ENCODE results near the gene GOLGA1.
A peak's percentile ranks its signal among the peaks of the same experiment; 100 is the strongest.
"Not testable (repeated sequence)": the region's sequence is repeated elsewhere in the genome, so short reads cannot be mapped to it uniquely, and the experiment has no call there.

The GOLGA1 gene, protein sequence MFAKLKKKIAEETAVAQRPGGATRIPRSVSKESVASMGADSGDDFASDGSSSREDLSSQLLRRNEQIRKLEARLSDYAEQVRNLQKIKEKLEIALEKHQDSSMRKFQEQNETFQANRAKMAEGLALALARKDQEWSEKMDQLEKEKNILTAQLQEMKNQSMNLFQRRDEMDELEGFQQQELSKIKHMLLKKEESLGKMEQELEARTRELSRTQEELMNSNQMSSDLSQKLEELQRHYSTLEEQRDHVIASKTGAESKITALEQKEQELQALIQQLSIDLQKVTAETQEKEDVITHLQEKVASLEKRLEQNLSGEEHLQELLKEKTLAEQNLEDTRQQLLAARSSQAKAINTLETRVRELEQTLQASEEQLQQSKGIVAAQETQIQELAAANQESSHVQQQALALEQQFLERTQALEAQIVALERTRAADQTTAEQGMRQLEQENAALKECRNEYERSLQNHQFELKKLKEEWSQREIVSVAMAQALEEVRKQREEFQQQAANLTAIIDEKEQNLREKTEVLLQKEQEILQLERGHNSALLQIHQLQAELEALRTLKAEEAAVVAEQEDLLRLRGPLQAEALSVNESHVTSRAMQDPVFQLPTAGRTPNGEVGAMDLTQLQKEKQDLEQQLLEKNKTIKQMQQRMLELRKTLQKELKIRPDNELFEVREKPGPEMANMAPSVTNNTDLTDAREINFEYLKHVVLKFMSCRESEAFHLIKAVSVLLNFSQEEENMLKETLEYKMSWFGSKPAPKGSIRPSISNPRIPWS

DNA sequence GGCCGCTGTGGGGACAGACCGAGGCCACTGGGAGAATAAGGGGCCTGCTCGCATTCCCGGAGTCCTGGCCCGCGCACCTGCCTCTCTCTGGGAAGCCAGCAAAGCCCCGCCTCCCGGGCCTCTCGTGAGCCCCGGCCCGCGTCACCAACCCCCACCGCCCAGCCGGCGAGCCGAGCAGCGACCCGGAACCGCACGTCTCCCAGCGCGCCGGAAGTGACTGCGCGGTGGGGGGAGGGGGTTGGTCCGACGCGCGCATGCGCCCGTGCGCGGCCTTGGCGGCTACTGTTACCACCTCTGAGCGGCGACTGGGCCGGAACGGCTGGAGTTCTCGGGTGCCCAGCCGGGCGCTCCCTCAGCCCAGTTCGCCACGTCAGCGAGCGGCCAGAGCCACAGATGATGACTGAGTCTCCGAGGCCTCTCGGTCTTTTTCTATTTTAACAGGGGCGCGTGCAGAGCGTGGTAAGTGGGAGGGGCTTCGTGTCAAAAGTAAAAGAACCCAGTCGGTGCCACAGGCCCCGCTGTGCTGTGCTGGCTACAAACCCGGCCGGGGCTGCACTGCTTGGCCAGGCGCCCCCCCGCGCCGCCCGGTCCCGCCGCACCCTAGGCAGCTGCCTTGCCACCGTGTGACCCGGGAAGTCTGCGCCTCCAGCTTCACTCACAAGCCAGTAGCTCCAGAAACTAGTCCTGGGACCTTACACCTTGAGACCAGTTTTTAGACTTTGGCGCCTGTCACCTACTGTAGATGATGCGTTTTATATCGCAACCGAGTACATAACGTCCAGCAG is at the start of gene GOLGA1:
Gene GOLGA1, minus strand, starts transcription at position 190 of the 785 bp plus-strand sequence. CDS start 2,372 bp downstream, outside the sequence.
- peak; percentile 79 for DNase-seq (ENCODE audit: low read depth, low spot score)

DNA sequence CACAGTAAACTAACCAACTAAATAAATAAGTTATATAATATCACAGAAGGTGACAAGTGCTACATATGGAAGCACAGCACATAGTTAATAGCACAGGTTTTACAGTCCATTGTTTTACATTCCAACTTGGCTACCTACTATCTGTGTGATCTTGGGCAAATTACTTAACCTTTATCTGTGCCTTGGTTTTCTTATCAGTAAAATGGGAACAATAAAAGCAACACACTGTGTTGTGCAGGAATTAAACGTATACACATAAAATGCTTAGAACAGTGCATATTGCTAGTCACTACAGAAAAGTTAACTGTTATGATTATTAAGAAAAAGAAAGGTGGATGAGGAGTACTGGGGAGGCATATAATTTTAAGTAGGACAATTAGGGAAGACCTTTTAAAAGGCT is 42.8 kb upstream of the GOLGA1 start:
- no peak for DNase-seq (ENCODE audit: low read depth, low spot score)

DNA sequence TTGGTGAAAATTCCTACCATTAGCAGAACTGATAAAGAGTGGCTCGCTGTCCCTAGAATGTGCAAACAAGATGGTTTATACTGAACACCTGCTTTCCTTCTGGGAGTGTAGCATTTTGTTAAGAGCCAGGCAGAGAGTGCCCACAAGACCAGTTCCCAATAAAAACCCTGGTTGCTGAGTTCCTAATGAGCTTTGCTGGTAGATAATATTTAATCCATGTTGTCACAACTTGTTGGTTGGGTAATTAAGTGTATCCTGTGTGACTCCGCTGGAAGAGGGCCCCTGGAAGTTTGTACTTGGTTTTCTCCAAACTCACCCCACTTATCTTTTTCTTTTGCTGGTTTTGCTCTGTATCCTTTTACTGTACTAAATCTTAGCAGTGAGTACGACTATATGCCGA is 39.5 kb upstream of the GOLGA1 start:
- no peak for DNase-seq (ENCODE audit: low read depth, low spot score)

DNA sequence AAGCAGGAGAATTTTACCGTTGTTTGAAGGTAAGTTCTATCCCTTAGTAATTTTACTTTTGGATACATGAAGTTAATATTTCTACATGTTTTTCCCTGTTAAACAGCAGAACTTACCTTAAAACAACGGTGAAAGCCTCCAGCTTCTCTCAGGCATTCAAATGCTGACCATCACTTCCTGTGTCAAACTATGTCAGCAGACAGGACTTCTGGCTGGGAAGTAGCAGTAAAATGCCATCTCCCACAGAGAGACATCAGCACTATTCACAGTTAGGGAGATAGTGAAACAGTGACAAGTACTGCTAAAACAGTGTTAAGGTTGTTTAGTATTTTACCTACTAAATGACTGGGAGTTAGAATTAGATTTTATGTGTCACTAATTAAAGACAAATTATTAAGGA is 34.2 kb upstream of the GOLGA1 start:
- no peak for DNase-seq (ENCODE audit: low read depth, low spot score)

DNA sequence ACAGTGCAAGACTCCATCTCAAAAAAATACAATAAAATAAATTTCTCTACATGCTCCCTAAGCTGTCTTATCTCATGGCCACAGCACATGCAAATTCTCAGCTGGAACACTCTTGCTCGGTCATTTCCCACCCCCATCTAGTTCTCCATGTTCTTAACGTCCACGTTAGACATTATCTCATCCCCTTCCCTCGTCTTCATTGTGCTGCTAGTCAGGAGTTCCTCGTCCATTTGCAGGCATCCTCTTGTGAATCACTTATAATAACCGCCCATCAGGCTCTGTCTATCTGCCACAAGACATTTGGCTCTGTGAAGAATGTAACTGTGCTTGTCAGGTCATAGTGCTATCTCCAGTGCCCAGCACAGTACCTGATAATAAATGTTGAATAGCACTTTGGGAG is 32.9 kb upstream of the GOLGA1 start:
- no peak for DNase-seq (ENCODE audit: low read depth, low spot score)

DNA sequence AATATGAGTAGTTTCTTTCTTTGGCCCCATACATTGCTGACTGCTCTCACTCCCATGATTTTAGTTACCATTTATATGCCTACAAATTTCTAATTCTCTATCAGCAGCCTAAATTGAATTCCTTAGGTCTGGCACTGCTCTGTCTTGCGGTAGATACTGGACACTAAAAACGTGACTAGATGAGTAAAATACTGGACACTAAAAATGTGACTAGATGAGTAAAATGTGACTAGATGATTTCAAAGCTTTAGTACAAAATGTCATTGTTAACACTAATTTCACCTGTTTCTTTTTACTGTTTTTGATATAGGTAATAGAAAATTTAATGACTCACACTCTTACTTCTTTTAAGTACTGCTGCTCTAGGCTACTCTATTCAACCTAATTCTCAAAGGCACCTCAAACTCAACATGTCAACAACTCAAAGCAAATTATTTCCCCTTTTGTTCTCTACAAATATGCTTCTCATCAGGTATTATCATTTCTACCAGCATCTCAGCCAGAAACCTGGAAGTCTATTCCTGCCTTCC is 31.4 kb upstream of the GOLGA1 start:
- DNase-seq (ENCODE audit: low read depth, low spot score): no peak

DNA sequence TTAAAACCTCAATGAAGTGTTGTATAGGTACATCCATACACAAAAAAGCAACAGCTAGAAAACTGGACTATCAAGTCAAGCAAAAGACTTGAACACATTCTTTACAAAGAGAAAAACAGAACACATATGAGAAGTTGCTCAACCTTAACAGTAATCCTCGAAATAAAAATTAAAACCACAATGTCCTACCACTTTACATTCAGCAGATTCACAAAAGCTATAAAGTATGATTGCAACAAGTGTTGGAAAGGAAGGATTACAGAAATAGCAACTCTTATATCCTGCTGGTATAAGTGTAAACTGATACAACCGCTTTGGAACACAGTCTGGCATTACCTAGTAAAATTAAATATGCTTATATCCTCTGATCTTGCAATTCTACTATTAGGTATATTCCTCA is 28.5 kb upstream of the GOLGA1 start:
- no peak for DNase-seq (ENCODE audit: low read depth, low spot score)

DNA sequence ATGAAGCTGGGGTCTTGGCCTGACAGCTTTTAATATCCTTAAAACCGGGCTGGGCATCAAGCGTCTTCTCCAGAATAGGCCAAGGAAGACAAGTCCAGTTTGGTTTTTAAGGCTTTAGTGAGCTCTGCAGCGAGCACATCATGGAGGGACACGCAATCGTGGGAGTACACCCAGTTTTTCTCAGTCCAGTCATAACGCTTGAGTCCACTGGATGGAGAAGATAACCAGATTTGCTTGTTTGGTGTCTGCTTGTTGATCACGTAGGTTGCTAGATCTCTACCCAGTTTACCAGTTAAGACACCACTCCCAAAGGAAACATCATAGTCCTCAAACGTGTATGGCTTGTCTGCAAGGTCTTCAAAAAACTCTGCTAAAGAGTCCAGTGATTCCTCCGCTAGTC is 27.4 kb upstream of the GOLGA1 start:
- no peak for DNase-seq (ENCODE audit: low read depth, low spot score)

DNA sequence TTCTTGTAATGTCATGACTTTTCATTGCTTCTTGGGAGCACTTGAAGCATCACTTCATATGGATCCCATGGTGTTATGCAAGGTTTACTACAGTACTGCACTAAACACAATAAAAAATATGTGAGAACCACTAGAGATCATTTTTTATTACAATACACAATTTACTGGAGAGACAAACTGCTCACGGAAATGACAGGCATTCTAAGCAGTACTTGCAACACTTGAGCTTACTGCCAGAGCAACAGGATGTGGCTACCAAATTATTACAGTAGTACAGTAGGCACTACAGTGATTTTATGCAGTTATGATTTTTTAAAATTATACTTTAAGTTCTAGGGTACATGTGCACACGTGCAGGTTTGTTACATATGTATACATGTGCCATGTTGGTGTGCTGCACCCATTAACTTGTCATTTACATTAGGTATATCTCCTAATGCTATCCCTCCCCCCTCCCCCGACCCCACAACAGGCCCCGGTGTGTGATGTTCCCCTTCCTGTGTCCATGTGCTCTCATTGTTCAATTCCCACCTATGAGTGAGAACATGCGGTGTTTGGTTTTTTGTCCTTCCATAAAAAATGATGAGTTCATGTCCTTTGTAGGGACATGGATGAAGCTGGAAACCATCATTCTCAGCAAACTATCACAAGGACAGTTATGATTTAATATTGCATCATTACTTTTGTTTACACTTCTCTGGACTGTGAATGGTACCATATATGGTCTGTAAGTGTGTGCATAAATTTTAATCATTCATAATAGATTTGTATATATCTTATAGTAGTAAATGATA is 25.1 kb upstream of the GOLGA1 start:
- not testable (repeated sequence) for DNase-seq (ENCODE audit: low read depth, low spot score)

DNA sequence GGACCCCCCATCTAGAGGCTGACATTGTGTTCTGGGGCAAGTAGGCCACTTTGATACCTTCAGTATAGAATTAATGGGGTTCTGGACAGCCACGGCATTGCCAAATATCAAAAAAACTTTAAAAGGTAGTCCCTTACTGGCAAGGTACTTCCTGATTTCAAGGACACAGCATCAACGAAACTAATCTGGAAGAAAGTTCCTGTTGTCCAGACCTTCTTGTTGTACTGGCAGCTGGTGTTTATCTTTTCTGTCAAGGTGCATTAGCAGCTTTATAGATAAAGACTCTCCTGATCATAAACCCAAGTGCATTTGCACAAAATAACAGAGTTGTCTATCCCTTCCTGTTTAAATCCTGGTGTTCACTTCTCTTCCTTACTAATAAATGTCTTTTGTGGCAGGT is 23.7 kb upstream of the GOLGA1 start:
- DNase-seq (ENCODE audit: low read depth, low spot score): no peak

DNA sequence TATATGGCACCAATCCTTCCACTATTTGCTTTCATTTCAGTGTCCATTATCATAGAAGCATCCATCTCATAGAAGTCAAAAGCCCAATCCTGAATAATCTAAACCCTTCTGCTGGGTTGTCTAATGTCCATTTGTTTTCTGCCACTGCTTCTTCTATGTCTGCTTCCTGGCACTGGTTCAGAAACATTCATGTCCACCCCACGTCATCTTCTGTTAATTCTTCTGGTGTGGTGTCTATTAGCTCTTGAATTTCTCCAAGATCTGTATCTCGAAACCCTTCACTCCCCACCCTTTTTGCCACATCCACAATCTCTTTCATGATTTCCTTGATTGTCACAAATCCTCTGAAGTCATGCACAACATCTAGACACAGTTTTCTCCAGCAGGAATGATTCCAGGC is 23.2 kb upstream of the GOLGA1 start:
- DNase-seq (ENCODE audit: low read depth, low spot score): no peak

DNA sequence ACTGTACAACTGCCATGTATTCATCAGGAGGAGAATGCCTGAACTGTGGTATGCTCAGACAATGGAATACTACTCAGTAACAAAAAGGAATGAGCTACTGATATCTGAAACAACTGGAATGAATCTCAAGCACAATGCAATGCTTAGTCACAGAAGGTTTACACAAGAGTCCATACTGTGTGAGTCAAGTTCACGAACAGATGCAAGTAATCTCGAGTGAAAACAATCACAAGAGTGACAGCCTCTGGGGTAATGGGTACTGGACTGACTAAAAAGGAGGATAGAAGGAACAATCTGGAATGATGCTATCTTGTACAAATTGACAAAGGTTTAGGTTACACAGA is 19.5 kb upstream of the GOLGA1 start:
- no peak for DNase-seq (ENCODE audit: low read depth, low spot score)

DNA sequence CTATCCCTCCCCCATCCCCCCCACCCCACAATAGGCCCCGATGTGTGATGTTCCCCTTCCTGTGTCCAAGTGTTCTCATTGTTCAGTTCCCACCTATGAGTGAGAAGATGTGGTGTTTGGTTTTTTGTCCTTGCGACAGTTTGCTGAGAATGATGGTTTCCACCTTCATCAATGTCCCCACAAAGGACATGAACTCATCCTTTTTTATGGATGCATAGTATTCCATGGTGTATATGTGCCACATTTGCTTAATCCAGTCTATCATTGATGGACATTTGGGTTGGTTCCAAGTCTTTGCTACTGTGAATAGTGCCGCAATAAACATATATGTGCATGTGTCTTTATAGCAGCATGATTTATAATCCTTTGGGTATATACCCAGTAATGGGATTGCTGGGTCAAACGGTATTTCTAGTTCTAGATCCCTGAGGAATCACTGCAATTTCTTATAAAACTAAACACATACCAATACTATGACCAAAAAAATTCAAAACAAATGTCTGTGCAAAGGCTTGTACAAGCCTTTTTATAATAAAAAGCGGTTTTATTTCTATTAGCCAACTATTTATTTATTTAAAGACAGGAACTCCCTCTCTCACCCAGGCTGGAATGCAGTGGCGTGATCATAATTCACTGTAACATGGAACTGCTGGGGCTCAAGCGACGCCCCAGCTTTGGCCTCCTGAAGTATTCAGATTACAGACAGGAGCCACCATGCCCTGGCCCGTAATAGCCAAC is 19.0 kb upstream of the GOLGA1 start:
- DNase-seq (ENCODE audit: low read depth, low spot score): not testable (repeated sequence)

DNA sequence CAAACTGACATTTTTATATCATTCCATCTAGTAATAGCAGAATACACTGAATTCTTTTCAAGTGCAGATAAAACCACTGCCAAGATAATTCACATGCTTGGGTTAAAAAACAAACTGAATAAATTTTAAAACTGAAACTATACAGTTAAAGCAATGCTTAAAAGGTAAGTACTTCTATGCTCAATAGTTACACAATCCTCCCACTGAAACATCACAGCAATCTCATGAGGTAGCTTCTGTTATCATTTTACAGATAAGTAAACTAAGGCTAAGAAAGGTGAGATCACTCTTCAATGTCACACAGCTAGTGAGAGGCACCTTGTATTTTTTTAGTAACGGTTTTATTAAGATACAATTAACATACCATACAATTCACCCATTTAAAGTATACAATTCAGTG is 13.4 kb upstream of the GOLGA1 start:
- no peak for DNase-seq (ENCODE audit: low read depth, low spot score)

DNA sequence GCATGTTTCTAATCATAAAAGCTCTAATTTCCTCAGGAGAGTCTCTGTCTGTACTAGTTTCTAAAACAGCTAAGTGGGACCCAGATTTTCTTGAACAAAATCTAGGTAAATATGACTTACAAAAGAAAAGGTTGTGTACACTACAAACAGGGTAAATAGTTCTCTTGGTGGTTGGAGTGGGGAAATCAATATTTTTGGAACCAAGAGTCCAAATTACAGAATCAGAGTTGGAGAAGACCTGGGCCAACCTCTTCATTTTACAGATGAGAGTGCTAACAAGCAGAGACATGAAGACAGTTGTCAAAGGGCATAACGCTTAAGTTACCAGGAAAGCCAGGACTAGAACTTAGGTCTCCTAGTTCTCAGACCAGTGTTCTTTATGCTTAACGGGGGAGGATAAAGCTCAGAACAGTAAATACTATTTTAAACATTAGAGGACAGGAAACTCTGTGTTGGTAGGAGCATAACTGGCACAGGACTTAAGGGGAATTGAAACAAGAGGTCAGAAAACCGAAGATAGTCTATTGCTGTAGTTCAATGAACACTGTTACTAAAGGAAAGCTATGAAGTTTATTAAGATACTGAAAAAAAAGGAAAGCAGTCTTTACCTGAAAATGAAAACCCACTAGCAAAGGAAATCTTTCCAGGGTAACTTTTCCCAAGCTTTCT is 9.3 kb upstream of the GOLGA1 start:
- no peak for DNase-seq (ENCODE audit: low read depth, low spot score)

DNA sequence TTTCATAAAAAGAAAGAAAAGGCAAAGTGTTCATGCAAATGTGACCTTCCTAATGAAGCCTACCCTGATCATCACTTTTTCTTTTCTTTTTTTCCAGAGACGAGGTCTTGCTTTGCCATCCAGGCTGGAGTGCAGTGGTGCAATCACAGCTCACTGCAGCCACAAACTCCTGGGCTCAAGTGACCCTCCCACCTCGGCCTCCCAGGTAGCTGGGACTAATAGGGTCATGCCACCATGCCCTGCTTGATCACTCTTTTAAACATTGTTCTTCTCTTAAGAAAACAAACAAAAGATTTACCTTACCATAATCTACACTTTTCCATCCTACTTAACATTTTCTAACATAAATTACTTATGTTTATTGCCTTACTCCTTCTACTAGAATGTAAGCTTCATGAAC is 8.5 kb upstream of the GOLGA1 start:
- no peak for DNase-seq (ENCODE audit: low read depth, low spot score)

DNA sequence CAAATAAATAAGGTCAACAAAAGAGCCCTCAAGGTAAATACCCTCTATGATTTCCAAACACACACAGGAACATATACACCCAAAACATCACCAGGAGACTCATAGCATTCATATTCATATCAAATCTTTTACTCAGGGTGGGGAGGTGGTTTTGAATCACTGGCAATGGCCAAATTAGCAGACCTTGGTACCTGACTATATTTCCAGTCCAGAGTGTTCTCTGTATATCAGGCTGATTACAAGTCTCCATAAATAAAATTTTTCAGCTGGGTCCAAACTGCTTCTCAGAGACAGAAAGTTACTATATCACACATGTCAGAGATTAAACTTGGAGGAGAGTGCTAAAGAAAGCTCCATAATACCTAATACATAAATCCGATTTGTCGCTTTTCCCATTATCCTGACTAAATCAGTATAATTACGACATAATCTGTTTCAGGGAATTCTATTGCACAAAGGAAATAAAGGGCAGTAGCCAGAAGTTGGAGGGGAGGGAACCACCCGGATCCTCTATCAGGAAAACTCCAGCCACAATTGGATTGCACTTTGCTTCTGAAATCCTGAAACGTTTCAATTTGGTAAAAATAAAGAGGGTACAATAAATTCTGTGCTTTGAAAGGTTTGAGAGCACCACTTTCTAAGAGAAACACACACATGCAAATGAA is 7.0 kb upstream of the GOLGA1 start:
- DNase-seq (ENCODE audit: low read depth, low spot score): no peak

DNA sequence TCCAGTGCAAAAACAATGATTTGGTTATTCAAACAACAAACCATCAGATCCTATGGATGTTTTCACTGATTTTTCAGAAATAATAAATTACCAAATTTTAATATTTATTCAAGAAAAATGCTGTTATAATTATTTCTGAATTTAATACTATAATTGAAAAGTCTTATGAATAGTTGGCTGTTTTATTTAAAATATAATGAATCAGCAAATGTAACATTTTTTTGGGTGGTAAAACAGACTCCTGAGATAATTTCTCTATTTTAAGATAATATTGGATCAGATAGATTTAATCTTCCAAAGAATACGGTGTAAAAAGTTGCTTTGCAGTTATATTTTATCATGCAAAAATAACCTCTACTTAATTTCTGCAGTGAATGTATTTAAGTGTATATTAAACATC is 5.3 kb upstream of the GOLGA1 start:
- DNase-seq (ENCODE audit: low read depth, low spot score): no peak
